Activated B cell treated with CpG ODN at 0.5 μM for 24 hours (primary cell): ENCODE measurements around the gene REPS2. TPM values are rescaled to one million over a fixed set of nuclear protein-coding genes. Genes with fewer than 3 reads are reported as not detected.

Experiments used
- ATAC-seq: fragments of 200-7000 bp; cut with Tn5 transposase; one replicate; pipeline ENCODE4 v1.10.0; 2021; ENCODE audit warnings: low read depth, mild to moderate bottlenecking, moderate library complexity
- CTCF ChIA-PET: fragments of 350-600 bp; sonication (Branson Sonifier 250); formaldehyde crosslinking; loops from one replicate; lab custom pipeline; 2021; ENCODE audit warnings: antibody characterized with exemption; lab: Charles Lee
- POLR2A ChIA-PET: fragments of 350-600 bp; sonication (Branson Sonifier 250); formaldehyde crosslinking; loops from one replicate; lab custom pipeline; 2021; ENCODE audit warnings: antibody characterized with exemption; lab: Charles Lee
- DNase-seq: peaks from one replicate; pipeline ENCODE4 v3.0.0; 2022
- H3K27ac Mint-ChIP-seq: one replicate; pipeline ENCODE4 v1.8.0; 2020; ENCODE audit warnings: mixed read lengths
- H3K27me3 Mint-ChIP-seq: one replicate; pipeline ENCODE4 v1.8.0; 2021; ENCODE audit warnings: mixed read lengths
- H3K36me3 Mint-ChIP-seq: one replicate; pipeline ENCODE4 v1.8.0; 2021; ENCODE audit warnings: low read depth, mixed read lengths
- H3K4me1 Mint-ChIP-seq: one replicate; pipeline ENCODE4 v1.8.0; 2021; ENCODE audit warnings: mixed read lengths
- H3K4me3 Mint-ChIP-seq: one replicate; pipeline ENCODE4 v1.8.0; 2020; ENCODE audit warnings: mild to moderate bottlenecking, mixed read lengths
- H3K9me3 Mint-ChIP-seq: one replicate; pipeline ENCODE4 v1.8.0; 2020; ENCODE audit warnings: mixed read lengths
- intact Hi-C: fragments of 100-400 bp; cut with micrococcal nuclease; formaldehyde crosslinking; loops from one replicate; pipeline ENCODE4 v1.15.1; 2024
- total RNA-seq: library from RNA; stranded (reverse); gene quantifications from 2 replicates; pipeline ENCODE4 v1.2.3, GENCODE V29; 2022
- TF ChIP-seq, protein P1 (sequence below): fragments of 200-600 bp; IDR thresholded peaks from one replicate; pipeline ENCODE4 v1.8.0; 2022; ENCODE audit warnings: antibody characterized with exemption, mild to moderate bottlenecking

The REPS2 gene
- total RNA-seq, 1 donor from 2014 or later = 2.0 TPM

DNA sequence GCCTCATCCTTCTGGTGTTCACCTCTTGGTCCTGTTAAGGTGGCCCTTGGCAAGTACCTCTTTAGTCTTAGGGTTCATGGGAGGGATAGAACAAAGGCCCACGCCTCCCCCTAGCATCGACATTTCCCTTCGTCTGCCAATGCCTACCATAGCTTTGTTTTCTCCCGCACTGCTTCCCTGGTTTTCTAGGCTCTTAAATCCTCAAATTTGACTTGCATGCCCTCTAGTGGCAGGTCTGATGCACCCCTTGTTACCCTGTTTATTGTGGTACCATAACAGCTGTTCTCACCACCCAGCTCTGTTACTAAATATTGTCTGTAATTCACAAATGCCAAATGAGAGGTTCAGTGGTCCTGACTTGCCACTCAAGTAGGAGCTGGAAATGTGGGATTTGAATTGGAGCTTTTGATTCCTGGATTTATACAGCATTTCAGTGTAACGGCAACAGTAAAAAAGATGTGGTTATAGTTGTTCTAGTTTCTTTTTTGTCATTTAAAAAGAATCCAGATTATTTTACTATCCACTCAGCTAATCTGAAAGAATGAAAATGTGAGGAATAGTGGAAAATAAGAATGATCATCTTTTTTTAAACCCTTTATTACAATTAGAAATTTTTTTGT, 100.1 kb downstream of the REPS2 start:
- no peaks in the 10 kb centered on the region for H3K9me3 Mint-ChIP-seq
- ChIA-PET POLR2A (interaction anchor here (0.6 to 1.9 kb wide), 4 partner anchors 154 to 222 kb away, joined by 3 to 6 read pairs (median 4); partner anchors contain the start of gene RBBP7), CTCF (interaction anchor here (0.6 to 4.7 kb wide), 15 partner anchors 19 to 1679 kb away, joined by 3 to 65 read pairs (median 4); partner anchors contain the start of gene REPS2)
- no peak for ATAC-seq
- no peak overlapping the region for H3K4me3 Mint-ChIP-seq
- H3K27ac Mint-ChIP-seq = no peak overlapping the region
- peak; percentile 13 for DNase-seq
- peaks cover 2% of the 10 kb centered on the region for H3K4me1 Mint-ChIP-seq
- H3K27me3 Mint-ChIP-seq = no peaks in the 10 kb centered on the region
- TF ChIP-seq, protein P1, sequence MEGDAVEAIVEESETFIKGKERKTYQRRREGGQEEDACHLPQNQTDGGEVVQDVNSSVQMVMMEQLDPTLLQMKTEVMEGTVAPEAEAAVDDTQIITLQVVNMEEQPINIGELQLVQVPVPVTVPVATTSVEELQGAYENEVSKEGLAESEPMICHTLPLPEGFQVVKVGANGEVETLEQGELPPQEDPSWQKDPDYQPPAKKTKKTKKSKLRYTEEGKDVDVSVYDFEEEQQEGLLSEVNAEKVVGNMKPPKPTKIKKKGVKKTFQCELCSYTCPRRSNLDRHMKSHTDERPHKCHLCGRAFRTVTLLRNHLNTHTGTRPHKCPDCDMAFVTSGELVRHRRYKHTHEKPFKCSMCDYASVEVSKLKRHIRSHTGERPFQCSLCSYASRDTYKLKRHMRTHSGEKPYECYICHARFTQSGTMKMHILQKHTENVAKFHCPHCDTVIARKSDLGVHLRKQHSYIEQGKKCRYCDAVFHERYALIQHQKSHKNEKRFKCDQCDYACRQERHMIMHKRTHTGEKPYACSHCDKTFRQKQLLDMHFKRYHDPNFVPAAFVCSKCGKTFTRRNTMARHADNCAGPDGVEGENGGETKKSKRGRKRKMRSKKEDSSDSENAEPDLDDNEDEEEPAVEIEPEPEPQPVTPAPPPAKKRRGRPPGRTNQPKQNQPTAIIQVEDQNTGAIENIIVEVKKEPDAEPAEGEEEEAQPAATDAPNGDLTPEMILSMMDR = no peak
- no peaks in the 10 kb centered on the region for H3K36me3 Mint-ChIP-seq
- intact Hi-C loops = loop anchor here (1.0 to 5.0 kb wide), 4 partner anchors 39 to 220 kb away; partner anchors contain the start of gene REPS2

DNA sequence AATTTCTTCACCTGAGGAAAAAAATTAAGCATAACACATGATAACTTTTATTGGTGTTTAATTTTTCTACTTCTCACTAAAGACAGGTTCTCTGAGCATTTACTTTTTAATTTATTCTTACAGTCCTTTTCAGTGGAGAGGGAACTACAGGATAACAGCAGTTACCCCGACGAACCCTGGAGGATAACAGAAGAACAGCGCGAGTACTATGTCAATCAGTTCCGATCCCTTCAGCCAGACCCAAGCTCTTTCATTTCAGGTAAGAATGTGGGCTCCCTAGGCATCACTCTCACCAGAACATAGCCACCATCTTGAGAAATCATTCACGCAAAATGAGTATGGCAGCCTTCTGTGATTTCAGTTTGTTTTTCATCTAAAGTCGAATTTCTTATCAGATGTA, 100.8 kb downstream of the REPS2 start:
- Mint-ChIP-seq H3K4me1 (peaks cover 2% of the 10 kb centered on the region), H3K27me3 (no peaks in the 10 kb centered on the region), H3K9me3 (no peaks in the 10 kb centered on the region), H3K4me3 (no peak overlapping the region), H3K27ac (no peak overlapping the region), H3K36me3 (no peaks in the 10 kb centered on the region)
- POLR2A ChIA-PET = interaction anchor here (1.1 to 1.9 kb wide), 3 partner anchors 154 to 177 kb away, joined by 3 to 6 read pairs (median 3); partner anchors contain the start of gene RBBP7
- ATAC-seq (no peak), DNase-seq (no peak)
- intact Hi-C loops = loop anchor here (2.0 to 5.0 kb wide), 2 partner anchors 40 to 100 kb away; partner anchors contain the start of gene REPS2
- CTCF ChIA-PET = interaction anchor here (0.6 to 4.7 kb wide), 12 partner anchors 19 to 1680 kb away, joined by 3 to 65 read pairs (median 3); partner anchors contain the start of gene REPS2
- TF ChIP-seq, protein P1 = no peak

DNA sequence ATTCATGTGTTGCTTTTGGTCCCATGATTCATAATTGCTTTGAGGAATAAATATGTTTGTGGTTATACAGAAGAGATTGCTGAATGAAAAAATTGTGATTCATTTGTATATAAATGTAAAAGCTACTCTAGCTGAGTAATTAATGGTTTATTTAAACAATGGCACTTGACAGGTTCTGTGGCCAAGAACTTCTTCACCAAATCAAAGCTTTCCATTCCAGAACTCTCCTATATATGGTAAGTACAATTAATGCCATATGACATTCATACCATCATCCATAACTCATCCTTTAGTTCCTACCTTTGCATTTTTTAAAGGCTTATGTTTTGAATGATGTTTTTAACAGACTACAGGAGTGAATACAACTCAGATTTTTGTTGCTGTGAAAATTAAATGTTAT, 105.8 kb downstream of the REPS2 start:
- no peak overlapping the region for H3K27ac Mint-ChIP-seq
- no peak overlapping the region for H3K4me3 Mint-ChIP-seq
- DNase-seq (no peak), ATAC-seq (no peak)
- no peaks in the 10 kb centered on the region for H3K27me3 Mint-ChIP-seq
- no peaks in the 10 kb centered on the region for H3K9me3 Mint-ChIP-seq
- no peaks in the 10 kb centered on the region for H3K4me1 Mint-ChIP-seq
- intact Hi-C loops = no loop called here
- CTCF ChIA-PET = no interaction called here
- H3K36me3 Mint-ChIP-seq = peaks cover 2% of the 10 kb centered on the region
- POLR2A ChIA-PET = no interaction called here
- TF ChIP-seq, protein P1 = no peak

DNA sequence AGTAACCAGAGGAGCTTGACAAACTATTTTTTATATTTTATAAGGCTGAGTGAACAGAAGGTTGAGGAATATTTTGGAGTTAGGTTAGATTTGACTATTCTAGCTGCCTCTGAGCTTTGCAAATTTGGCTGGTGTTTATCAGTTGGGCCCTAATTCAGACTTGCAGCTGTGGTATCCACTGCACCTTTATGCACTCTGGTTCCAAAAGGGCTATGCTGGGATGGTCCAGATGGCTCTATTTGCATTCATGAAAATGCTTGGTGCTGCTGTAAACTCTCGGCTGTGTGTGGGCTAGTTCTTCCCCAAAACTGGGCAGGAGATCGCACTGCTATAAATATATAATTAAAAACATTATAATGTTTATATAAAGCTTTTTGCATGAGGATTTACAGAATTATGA, 106.3 kb downstream of the REPS2 start:
- no peak overlapping the region for H3K27ac Mint-ChIP-seq
- no peaks in the 10 kb centered on the region for H3K9me3 Mint-ChIP-seq

DNA sequence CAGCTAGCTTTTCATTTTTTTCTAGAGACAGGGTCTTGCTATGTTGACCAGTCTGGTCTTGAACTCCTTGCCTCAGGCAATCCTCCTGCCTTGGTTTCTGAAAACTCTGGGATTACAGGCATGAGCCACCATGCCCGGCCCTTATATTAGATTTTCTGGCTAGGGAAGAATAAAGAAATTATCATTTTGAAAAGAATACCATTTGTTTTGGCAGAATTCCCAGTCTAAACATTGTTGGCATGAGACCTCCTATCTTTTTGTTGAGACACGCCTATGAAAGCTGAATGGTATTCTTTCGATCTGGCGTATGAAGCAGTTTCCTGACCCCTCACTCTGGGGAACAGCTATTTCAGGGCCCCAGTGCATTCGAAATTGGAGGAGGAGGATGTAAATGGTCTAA, 107.0 kb downstream of the REPS2 start:
- TF ChIP-seq, protein P1 = no peak
- Mint-ChIP-seq H3K36me3 (peaks cover 2% of the 10 kb centered on the region), H3K9me3 (no peaks in the 10 kb centered on the region), H3K4me3 (no peak overlapping the region), H3K27me3 (no peaks in the 10 kb centered on the region), H3K4me1 (no peaks in the 10 kb centered on the region), H3K27ac (no peak overlapping the region)
- ChIA-PET CTCF (no interaction called here), POLR2A (no interaction called here)
- intact Hi-C loops = no loop called here
- ATAC-seq (no peak), DNase-seq (no peak)

More for the DNA sequence above, 106.3 kb downstream of the REPS2 start:
- H3K27me3 Mint-ChIP-seq = no peaks in the 10 kb centered on the region
- H3K4me1 Mint-ChIP-seq = no peaks in the 10 kb centered on the region
- intact Hi-C loops = no loop called here
- no peak overlapping the region for H3K4me3 Mint-ChIP-seq
- ATAC-seq = no peak
- TF ChIP-seq, protein P1 = no peak
- H3K36me3 Mint-ChIP-seq = peaks cover 2% of the 10 kb centered on the region
- ChIA-PET CTCF (no interaction called here), POLR2A (no interaction called here)
- DNase-seq = no peak
